RKO (cell line): ENCODE results near the gene CBLIF.
A peak's percentile ranks its signal among the peaks of the same experiment; 100 is the strongest.
"Not testable (repeated sequence)": the region's sequence is repeated elsewhere in the genome, so short reads cannot be mapped to it uniquely, and the experiment has no call there.

ENCODE experiments used
- DNase-seq: peaks from one replicate; pipeline ENCODE4 v3.0.0-alpha.2; 2016; ENCODE audit warnings: low spot score

CBLIF gene

DNA sequence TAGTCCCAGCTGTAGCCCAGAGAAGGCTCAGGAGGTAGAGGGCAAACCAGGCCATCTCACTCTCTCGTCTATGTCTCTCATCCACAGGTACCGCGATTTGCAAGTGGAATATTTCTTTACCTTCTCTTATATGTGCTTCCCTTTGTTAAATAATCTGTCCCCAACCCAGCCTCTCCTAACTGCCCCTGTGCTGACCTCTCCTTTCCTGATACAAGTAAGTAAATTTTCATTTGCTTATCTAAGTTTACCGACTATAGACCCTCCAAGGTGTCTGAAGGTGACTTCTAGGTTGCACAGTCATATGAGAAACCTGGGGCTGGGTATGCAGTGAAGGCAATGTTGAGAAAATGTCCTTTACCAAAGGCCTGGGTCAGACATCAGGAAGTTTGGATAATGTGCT is at the start of gene CBLIF:
CBLIF (minus strand) TSS at position 101 of the 400 bp plus-strand sequence; CDS start at position 55, 46 bp downstream.
- no peak for DNase-seq

DNA sequence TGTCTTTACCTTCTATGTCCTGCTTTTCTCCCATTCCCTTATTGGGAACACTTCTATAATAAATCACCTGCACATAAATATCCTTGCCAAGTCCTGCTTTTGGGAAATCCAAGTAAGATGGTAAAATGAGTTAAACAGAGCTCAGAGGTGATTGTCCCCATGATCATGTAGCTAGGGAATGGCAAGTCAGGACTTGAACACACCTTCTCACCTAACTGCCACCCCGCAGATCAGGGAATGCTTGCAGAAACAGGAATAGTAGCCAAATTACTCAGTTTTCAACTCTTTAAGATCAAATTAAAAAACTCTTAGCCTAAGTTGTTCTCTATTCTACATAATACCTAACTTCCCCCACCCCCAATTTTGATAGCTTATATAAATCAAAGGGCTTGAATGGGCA is 49.3 kb upstream of the CBLIF start:
- no peak for DNase-seq

DNA sequence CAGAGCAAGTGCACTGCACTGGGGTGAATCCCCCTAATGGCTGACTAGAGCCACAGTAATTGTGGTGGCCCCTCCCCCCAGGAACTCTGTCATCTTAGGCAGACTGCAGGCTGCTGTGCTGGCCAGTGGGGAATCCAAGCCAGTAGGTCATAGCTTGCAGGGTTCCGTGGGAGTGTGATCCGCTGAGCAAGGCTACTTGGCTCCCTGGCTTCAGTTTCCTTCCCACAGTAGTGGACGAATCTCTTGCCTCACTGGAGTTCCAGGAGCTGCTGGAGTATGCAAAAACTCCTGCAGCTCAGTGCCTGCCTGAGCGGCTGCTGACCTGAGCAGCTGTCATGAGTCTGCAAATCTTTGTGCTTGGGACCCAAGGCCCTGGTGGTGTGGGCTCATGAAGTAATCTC is 46.5 kb upstream of the CBLIF start:
- peak; percentile 8 for DNase-seq

DNA sequence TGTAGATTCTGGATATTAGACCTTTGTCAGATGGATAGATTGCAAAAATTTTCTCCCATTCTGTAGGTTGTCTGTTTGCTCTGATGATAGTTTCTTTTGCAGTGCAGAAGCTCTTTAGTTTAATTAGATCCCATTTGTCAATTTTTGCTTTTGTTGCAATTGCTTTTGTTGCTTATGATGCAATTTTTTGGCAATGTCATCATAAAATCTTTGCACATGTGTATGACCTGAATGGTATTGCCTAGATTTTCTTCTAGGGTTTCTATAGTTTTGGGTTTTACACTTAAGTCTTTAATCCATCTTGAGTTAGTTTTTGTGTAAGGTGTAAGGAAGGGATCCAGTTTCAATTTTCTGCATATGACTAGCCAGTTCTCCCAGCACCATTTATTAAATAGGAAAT is 41.9 kb upstream of the CBLIF start:
- not testable (repeated sequence) for DNase-seq

DNA sequence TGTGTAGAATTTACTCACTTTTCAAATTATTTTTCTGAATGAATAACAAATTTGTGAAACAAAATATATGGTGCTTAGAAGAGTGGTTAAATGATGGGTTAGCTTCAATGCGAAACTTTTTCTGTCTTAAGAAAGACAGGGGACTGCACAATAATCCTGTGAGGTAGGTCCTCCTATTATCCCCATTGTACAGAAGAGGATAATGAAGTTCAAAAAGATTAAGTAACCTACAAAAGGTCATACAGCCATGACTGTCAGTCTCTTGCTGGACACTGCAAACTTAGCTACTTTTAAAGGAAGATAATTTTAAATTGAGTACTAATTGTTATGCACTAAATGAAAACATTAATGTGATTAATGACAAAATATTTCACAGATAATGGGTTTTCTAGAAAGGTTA is 38.3 kb upstream of the CBLIF start:
- no peak for DNase-seq

DNA sequence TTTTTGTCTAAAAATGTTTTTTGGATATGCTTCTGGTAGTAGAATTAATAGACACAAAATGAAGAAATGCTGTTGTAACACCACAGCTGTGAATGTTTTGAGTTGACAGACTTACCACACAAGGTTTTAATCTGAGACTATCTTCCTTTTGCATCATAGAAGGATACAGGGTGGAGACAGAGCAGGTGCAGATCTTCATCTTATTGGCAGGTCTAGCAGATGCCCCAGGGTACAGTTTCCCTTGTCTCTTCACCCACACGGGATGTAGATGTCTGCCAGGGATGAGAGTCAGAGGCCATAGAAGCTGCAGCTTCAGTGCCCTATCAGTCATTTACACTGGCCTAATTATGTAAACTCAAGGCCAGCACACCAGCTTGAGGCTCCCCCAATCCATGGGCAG is 34.3 kb upstream of the CBLIF start:
- DNase-seq, result no peak

DNA sequence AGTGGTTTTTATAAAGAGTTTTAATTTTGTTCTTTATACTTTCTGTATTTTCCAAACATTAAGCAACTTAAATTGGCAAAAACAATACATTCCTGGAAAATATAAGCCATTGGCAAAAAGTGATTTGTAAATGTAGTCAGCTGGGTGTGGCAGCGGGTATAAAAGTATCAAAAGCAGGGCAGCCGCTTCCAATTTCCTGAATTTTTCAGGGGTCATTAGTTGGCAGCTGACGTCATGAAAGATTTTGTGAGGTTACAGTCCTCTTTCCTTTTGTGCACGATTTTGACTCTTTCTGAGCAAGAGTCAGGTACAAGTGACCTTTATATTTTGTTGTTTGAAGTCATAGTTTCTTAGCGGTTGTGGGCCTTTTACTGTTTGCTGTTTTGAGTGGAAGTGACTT is 33.3 kb upstream of the CBLIF start, which contains the start of gene OOSP3:
OOSP3 (plus strand) TSS at position 208 of the 400 bp plus-strand sequence; CDS start at position 235, 27 bp downstream.
- DNase-seq, result no peak

DNA sequence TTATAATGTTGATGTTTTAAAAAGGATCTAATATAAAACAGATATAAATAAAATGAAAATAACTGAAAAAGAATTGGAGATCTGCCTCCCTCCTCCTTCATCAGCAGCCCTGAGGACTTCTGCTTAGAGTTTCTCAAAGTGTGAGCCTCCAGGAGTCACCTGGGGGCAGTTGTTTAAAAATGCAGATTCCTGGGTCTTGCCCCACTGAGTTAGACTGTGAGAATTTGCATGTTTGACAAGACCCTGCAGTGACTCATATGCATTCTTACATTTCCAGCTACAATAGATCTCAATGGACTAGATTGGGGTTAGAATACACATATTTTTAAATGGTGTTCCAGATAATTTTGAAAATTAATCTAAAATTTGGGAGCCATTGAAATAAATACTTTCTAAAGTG is 32.5 kb upstream of the CBLIF start:
- DNase-seq, result no peak

DNA sequence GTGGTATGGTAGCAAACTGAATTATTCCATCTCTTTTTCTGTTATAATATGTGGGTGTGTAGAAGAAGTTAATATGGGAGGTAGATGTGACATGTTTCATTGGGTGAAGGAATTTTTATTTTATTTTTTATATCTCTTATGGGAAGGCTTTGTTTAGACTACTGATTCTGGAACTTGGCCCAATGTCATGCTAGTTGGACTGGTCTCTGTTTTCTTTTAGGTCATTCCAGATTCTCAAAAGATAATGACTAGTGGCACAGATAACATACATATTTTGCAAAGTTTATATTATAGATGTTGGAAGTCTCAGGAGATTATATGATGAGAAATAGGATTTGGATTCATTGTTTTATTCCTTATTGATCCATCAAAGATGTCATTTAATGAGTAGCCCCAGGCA is 32.0 kb upstream of the CBLIF start:
- no peak for DNase-seq

DNA sequence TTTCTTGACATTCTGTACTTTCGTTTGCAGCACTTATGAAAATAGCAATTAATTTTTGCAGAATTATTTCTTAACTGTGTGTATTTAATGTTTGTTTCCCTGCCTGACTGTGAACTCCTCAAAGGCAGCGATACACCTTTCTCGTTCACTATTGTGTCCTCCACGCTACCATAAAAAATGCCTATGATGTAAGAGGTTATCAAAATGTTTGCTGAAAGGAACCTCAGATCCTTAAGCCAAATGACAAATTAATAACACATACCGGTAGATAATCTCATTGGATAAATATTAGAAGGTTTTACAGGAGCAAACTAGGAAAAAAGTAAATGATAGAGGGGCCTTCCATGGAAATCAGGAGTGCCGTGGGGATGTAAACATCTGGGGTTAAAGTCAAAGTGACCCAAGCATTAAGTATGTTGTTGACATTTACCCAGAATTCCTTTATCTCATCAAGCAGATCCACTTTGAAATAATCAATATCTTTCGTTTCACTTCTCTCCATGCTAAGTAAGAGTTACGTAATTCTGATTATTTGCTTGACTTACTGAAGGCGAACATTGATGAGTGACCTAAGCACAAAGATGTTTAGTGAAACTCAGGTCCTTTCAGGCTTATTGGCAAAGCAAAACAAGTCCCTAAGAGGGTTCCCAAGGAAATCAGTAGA is 30.7 kb upstream of the CBLIF start:
- DNase-seq, result no peak

DNA sequence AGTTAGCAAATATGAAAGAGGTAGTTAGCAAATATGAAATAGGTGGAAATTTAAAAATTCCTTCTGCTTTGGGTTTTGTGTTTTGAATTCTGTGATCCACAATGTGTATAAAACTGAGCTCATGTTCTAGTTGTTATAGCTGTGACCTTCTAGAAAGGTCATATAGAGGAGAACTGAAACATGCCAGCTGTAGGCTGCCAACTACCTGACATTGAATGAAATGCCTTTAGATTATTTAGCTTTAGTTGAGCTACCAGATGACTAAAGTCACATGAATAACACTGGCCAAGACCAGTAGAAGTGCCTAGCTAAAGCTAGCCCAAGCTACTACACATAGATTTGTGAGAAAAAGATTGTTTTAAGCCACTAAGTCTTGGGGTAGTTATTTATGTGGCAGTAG is 26.8 kb upstream of the CBLIF start:
- DNase-seq, result no peak

DNA sequence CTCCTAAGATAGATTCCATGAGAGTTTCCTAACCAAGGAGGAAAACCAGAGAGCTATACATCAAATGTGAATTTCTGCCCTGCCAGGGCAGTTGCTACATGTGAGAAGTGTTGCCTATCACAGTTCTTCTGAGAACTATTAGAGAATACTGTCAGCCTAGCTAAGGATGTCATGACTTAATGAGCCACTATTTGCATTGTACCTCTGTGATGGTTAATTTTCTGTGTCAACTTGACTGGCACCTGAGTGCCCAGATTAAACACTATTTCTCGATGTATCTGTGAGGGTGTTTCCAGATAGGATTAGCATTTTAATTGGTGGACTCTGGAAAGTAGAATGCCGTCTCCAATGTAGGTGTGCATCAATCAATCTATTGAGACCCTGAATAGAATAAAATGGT is 22.6 kb upstream of the CBLIF start:
- no peak for DNase-seq

DNA sequence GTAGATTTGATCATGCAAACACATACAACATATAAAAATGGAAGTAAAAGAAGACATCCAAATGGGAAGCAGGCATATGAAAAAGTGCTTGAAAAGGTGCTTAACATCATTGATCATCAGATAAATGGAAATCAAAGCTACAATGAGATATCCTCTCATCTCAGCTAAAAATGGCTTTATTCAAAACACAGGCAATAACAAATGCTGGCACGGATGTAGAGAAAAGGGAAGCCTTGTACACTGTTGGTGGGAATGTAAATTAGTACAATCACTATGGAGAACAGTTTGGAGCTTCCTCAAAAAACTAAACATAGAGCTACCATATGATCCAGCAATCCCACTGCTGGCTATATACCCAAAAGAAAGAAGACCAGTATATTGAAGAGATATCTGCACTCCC is 21.5 kb upstream of the CBLIF start:
- DNase-seq, result no peak

DNA sequence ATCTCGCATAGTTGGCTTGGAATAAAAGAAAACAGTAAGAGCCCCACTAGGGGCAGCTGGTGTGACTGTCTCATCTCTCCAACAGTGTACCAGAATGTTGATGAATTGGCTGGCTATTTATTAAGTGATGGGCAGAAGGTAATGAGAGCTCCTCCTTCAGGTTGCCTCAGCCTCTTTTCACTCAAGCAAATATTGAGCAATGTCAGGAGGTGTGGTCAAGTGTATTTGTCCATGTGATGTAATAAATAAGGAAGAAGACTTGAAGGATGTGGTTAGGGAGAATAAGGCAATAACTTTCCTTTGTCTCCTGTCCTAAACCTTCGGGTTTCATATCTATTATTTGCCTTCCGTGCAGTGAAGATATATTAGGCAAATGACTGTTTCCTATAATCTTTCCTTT is 21.1 kb upstream of the CBLIF start, which contains the start of gene TCN1:
TCN1 (minus strand) TSS at position 91 of the 400 bp plus-strand sequence; CDS start at position 74, 17 bp downstream.
- DNase-seq, result no peak

DNA sequence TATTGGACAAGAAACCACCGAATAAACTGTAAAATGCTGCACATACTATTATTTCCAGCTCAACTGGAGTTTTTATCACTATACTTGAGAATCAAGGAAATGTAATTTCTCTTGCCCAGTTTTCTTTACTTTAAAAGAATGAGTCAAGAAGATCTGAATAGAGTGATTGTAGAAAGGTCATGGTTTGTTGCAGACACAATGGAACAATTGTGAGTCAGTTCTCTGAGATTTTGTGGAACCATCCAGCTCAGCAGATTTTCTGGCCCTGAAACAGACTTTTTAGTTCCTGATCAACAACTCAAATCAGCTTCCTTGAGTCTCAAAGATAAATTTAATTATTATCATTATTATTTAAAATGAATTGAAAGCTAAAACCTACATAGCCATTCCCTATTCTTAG is 19.7 kb upstream of the CBLIF start:
- DNase-seq, result no peak

DNA sequence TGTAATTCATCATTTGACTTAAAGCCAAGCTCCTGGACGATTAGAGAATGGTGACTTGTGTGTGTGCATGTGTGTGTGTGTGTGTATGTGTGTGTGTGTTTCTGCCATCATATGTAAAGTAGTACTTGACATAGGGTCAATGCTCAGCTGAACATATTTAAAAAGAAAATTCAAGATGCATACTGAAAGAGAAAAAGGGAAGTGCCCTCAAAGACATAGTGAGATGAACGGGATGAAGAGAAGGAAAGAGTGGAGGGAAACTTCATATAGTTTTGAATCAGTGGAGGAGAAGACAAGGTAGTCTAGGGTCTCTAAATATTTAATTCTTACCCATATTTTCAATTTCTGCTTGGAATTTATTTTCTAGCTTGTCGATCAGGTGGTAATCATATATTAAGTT is 17.0 kb upstream of the CBLIF start:
- no peak for DNase-seq

DNA sequence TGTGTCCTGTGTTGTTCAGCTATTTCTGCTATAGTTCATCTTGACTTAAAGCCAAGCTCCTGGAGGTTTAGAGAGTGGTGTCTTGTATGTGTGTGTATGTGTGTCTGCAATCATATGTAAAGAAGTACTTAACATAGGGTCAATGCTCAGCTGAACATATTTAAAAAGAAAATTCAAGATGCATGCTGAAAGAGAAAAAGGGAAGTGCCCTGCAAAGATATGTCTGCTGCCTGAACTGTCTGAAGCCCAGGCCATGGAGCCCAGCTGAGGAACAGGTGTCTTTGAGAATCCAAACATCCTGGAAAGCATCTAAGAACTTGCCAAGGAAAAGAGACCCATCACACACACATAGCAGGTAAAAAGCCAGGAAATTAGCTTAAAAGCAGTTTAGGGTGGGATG is 14.4 kb upstream of the CBLIF start:
- no peak for DNase-seq

DNA sequence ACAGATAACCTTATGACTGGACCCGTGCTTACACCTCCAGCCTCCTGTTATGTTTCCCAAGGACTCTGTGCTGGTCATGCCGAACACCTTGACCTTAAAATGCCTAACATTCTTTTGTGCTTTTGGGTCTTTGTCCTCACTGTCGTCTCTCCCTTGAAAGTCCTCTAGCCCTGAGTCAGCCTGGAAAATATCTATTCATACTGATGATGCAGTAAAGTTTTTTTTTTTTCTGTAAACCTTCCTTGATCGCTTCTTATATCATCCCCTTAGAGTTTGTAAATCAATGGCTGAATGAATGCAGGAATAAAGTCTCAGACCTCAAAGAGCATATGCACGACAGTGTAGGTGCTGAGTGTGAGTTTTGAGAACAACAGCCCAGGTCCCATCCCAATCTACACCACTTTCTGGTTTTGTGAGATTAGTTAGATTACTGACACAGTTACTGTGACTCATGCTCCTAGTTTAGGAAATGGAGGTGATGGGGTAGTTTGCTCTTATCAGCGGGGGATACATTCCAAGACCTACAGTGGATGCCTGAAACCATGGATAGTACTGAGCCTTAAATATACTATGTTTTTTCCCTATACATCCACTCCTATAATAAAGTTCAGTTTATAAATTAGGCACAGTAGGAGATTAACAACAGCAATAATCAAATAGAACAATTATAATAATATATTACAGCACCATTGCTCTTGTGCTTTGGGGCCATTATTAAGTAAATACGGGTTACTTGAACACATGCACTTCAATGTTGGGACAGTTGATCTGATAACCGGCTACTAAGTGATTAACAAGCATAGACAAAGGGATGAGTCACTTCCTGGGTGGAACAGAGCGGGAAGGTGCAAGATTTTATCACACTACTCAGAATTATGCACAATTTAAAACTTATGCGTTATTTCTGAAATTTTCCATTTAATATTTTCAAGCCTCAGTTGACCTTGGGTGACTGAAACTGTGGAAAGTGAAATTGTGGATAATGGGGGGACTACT is 12.4 kb upstream of the CBLIF start:
- DNase-seq, result peak; percentile 61

DNA sequence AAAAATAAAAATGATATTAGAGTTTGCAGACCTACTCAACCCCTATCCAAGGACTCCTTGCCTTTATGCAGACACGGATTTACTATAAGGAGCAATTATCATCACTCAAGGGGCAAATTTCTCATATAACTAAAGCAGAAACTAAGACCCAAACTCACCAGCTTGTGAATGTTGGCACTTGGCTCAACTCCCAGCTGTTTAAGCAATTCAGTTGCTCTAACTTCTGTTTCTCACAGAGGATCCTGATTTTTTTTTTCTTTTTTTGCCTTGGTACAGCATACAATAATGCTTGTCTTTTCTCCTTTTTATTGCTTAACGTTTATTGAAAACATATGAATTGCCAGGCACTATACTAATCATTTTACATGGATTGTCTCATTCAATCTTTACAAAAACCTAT is 9.6 kb upstream of the CBLIF start:
- no peak for DNase-seq

DNA sequence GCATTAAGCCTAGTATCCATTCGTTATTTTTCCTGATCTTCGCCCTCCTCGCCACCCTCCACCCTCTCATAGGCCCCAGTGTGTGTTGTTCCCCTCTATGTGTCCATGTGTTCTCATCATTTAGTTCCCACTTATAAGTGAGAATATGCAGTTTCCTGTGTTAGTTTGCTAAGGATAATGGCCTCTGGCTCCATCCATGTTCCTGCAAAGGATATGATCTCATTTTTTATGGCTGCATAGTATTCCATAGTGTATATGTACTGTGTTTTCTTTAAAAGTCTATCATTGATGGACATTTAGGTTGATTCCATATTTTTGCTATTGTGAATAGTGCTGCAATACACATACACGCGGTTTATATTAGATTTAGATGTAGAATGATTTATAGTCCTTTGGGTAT is 6.1 kb upstream of the CBLIF start:
- DNase-seq, result not testable (repeated sequence)

DNA sequence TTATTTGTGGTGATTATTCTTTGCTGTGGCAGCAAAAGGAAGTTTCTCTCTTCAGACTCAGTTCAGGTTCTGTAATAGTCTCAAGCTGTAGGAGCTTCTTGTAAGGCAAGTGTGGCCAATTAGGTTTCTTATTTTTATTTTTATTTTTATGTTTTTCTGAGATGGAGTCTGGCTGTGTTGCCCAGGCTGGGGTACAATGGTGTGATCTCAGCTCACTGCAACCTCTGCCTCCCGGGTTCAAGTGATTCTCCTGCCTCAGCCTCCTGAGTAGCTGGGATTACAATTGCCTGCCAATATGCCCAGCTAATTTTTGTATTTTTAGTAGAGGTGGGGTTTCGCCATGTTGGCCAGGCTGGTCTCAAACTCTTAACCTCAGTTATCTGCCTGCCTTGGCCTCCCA is 4.3 kb upstream of the CBLIF start:
- not testable (repeated sequence) for DNase-seq

DNA sequence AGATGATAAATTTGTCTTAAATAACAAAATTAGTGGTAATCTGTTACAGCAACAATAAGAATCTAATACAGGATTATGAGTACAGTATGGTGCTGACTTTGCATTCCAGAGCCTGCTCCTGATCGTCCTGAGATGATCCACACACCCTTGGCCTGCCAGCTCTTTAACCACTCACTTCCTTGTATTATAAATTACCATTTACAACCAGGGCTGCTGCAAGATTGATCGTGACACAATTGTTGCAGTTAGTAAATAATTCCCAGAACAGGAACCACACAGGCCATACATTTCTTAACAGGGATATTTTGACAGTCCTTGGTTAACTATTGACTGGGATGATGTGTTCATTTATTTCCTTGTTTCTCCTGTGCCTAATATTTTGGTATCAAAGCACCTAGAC is 3.8 kb upstream of the CBLIF start:
- DNase-seq, result no peak

DNA sequence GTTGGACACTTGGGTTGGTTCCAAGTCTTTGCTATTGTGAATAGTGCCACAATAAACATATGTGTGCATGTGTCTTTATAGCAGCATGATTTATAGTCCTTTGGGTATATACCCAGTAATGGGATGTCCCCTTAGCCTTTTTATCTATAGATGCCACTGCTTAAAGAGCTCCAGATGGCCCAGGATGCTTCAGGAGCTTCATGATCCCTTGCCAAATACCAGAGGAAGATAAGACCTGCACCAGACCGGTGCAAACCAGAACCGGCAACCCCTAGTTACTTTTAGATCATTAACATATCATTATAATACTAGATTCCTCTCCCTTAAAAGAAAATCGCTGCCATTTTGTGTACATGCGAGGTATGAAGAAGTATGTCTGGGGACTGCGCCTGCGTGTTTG is 3.1 kb upstream of the CBLIF start:
- DNase-seq, result not testable (repeated sequence)
